ENCODE results near the gene LPP.

Gene LPP

DNA sequence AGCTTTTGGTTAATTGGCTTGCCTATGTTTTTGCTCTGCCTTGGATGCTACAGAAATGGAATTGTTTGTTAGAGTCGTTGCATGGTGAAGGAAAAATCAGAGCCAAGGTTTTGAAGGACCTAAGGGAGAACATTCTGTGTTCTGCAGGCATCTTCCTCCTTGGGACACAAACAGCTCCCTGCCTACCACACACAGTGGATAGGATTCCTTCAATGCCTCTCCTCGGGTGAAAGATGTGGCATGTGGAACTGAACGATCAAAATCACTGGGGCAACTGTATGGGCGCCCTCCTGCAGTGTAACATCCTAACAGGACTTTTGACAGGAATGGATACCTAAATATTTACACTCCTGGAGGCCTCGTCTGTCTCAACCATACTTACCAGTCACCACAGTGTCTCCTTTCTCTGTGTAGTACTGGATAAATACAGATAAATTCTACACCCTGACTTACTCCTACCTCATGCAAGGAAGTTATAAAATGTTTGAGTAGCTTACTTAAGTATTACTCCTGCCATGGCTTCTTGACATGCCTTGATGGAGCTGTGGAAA lies 100.6 kb downstream of the LPP start:
- no peak for FAIRE-seq

- FAIRE-seq, result no peak
Measured at GRCh38 chr3:188255190-188255589, 101.2 kb downstream of the LPP start.

- no peak for FAIRE-seq
Measured at GRCh38 chr3:188256758-188257157, 102.8 kb downstream of the LPP start.

- no peak for FAIRE-seq
Measured at GRCh38 chr3:188257384-188258026, 103.5 kb downstream of the LPP start.

DNA sequence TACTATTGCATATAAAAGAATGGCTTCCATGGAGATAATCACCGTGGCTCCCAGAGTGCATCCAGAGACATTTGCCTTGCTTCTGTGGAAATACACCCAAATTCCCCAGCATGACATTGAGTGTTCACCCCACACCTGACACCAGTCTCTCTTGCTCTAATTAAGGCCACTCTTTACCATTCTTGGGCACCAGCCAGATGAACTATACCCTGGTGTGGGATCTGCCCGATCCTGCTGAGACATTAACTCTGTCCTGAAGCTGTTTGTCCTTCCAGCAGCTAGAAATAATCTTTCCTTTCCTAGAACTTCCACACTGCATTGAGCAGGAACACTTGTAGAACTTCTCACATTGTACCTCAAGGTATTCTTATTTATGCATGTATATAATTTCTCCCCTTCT lies 105.2 kb downstream of the LPP start:
- no peak for FAIRE-seq

DNA sequence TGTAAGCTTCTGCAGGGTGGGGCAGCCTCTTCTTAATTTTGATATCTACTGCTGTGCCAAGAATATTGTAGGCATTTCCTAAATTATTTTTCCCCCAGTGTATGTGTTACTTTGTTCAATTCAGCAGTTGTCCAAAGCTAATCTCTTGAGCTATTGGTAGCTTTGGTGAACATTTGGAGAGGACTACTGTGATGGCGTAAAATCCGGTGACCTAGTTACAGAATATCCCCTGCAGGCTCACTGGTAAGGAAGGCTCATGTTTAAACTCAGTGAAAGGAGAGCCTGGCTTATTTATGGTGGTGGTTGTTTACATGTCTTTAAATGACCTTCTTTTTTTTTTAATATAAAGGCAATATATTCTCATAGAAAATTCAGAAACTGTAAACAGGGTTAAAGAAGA lies 105.6 kb downstream of the LPP start:
- no peak for FAIRE-seq

DNA sequence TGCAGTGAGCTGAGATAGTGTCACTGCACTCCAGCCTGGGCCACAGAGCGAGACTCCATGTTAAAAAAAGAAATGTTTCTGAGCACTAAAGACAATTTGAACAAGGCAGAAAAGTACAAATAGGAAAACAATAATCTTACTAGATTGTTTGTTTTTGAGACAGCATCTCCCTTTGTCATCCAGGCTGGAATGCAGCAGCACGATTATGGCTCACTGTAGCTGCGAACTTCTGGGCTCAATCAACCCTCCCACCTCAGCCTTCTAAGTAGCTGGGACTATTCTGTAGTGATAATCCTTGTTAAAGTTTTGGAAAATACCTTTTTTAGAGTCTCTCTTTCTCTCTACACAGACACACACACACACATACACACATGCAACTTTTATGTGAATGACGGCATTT lies 107.1 kb downstream of the LPP start:
- no peak for FAIRE-seq

GRCh38 chr3:188262488-188262887 lies 108.5 kb downstream of the LPP start:
- FAIRE-seq, result no peak

- FAIRE-seq, result no peak
Measured at GRCh38 chr3:188262913-188263683, 109.1 kb downstream of the LPP start.

- FAIRE-seq, result no peak
Measured at GRCh38 chr3:188264226-188265207, 110.6 kb downstream of the LPP start.

- FAIRE-seq, result no peak
Measured at GRCh38 chr3:188266562-188267274, 112.8 kb downstream of the LPP start.

DNA sequence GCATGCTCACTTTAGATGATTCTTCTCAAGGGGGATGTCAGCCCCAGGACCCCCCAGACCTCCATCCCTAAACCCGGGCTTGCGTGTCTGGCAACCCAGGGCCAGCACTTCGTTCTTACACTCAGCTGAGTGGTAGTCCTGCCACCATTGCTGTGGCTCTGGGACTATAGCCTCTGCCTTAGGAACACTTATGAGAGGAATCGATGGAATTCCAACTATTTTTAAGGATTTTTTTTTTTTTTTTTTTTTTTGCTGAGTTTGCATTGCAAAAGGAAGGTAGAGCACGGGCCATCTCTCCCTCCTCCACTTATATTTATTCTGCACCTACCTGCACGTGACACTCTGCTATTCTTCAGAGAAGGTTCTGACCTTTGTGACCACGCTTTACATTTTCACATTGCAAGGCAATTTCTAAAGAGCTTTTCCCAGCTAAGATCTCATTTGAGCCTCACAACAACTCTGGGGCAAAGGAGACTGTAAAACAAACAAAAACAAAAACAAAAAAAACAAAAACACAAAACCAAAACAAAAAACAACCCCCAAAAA lies 113.9 kb downstream of the LPP start:
- no peak for FAIRE-seq

DNA sequence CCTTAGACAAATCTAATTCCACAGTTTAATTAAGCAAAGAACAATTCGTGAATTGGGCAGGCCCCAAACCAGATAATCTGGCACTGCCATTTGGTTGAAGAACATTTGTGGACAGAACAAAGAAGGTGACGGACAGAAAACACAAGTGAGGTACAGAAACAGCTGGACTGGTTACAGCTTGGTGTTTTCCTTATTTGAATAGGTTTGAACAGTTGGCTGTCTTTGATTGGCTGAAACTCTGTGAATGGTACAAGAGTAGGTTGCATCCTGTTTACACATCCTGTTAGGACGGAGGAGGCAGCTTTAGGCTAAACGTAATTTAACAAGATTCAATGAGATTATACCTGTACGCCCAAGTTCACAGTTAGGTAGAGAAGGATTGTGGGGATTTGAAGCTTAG lies 114.4 kb downstream of the LPP start:
- FAIRE-seq, result no peak

DNA sequence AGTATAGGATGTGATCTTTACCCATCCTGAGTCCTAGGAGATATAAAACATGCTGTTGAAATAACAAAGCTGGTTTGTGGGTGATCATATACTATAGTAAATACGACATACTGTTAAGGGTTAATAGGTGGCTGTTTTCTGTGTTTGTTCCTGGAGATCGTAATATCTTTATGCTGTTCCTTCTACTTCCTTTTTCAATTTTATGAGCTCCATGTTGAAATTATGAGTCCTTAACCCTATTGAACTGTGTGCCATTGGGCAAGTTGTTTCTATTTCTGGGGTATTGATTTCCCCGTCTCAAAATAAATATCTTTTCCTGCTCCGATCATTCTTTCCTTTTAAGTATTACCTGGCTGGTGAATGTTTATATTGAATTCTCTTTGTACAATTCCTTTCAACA lies 115.1 kb downstream of the LPP start:
- FAIRE-seq, result peak; percentile 46

GRCh38 chr3:188270423-188270972 lies 116.5 kb downstream of the LPP start:
- FAIRE-seq, result peak; percentile 95

GRCh38 chr3:188271226-188271914 lies 117.4 kb downstream of the LPP start:
- no peak for FAIRE-seq

GRCh38 chr3:188272481-188273372 lies 118.8 kb downstream of the LPP start:
- FAIRE-seq, result no peak

DNA sequence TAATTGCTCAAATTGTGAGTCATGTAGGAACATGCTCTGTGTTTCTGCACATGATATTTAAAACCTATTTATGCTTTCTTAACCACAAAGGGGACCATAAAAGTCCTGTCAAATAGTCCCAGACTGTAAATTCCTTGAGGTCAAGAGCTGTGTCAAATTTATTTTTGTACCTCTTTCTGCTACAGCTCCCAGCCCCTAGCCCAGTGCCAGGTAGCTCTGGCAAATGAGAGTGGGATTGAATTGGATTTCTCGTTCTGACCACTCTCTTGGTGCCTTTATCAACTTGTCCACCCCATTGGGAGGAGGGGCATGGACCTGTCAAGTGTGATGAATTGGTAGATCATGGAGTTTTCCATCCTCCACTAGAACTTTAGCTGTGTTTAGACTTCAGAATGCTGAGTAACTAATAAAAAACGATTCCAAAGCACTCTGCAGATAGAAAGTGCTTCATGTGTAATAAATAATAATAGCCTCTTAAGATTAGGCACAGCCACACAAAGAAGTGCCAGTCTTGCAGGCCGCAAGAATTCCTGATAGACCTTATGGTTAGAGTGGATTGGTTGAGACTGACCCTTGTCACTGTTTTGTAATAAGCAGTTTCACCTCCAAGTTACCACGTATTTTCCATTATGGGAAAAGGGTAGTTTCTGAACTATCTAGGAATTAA lies 120.4 kb downstream of the LPP start:
- no peak for FAIRE-seq

- no peak for FAIRE-seq
Measured at GRCh38 chr3:188276375-188276774, 122.4 kb downstream of the LPP start.
